Measurements from ENCODE around the gene RALGPS1.

Gene RALGPS1

GRCh38 chr9:127099664-127100063 lies 185.1 kb downstream of the RALGPS1 start:
- Histone ChIP-seq H3K4me2 (ENCODE audit: low read length) (no peak overlapping the region), H3K79me2 (ENCODE audit: control insufficient read depth, low read length) (no peaks in the 10 kb centered on the region), H3K27me3 (ENCODE audit: control insufficient read depth, low read length) (no peaks in the 10 kb centered on the region), H3K9me3 (ENCODE audit: control insufficient read depth, insufficient read depth, low read length) (no peaks in the 10 kb centered on the region), H3K36me3 (ENCODE audit: control insufficient read depth, low read length) (no peaks in the 10 kb centered on the region), H3K4me1 (ENCODE audit: control insufficient read depth, low read length) (no peaks in the 10 kb centered on the region), H3K4me3 (ENCODE audit: low read length) (no peak overlapping the region), H3K27ac (ENCODE audit: low read depth, low read length) (no peak overlapping the region), H4K20me1 (ENCODE audit: control insufficient read depth, insufficient read depth, low read depth, low read length) (no peaks in the 10 kb centered on the region), H3K9me2 (replicated peaks; ENCODE audit: control insufficient read depth, low read length) (no peaks in the 10 kb centered on the region), H3F3A (ENCODE audit: control insufficient read depth, insufficient read depth) (no peaks in the 10 kb centered on the region)
- TF ChIP-seq CTCF (IDR thresholded peaks at IDR 0.05; ENCODE audit: low read depth, low read length, poor library complexity, severe bottlenecking) (no peak), EZH2phosphoT487 (IDR thresholded peaks at IDR 0.05; ENCODE audit: borderline replicate concordance, low read length) (no peak)

- no peaks in the 10 kb centered on the region for H4K20me1 ChIP-seq (ENCODE audit: control insufficient read depth, insufficient read depth, low read depth, low read length)
- TF ChIP-seq CTCF (IDR thresholded peaks at IDR 0.05; ENCODE audit: low read depth, low read length, poor library complexity, severe bottlenecking) (no peak), EZH2phosphoT487 (IDR thresholded peaks at IDR 0.05; ENCODE audit: borderline replicate concordance, low read length) (no peak)
- no peak overlapping the region for H3K4me2 ChIP-seq (ENCODE audit: low read length)
These were observed 187.6 kb downstream of the RALGPS1 start for GRCh38 chr9:127102176-127102575.

GRCh38 chr9:127102788-127103187 lies 188.2 kb downstream of the RALGPS1 start:
- H3K9me2 ChIP-seq (replicated peaks; ENCODE audit: control insufficient read depth, low read length) = no peaks in the 10 kb centered on the region

More at GRCh38 chr9:127102176-127102575, 187.6 kb downstream of the RALGPS1 start:
- Histone ChIP-seq H3K27me3 (ENCODE audit: control insufficient read depth, low read length) (no peaks in the 10 kb centered on the region), H3K79me2 (ENCODE audit: control insufficient read depth, low read length) (no peaks in the 10 kb centered on the region), H3K9me2 (replicated peaks; ENCODE audit: control insufficient read depth, low read length) (no peaks in the 10 kb centered on the region), H3K9me3 (ENCODE audit: control insufficient read depth, insufficient read depth, low read length) (no peaks in the 10 kb centered on the region), H3F3A (ENCODE audit: control insufficient read depth, insufficient read depth) (no peaks in the 10 kb centered on the region), H3K4me1 (ENCODE audit: control insufficient read depth, low read length) (no peaks in the 10 kb centered on the region), H3K27ac (ENCODE audit: low read depth, low read length) (no peak overlapping the region), H3K4me3 (ENCODE audit: low read length) (no peak overlapping the region), H3K36me3 (ENCODE audit: control insufficient read depth, low read length) (no peaks in the 10 kb centered on the region)

More at GRCh38 chr9:127102788-127103187, 188.2 kb downstream of the RALGPS1 start:
- no peaks in the 10 kb centered on the region for H3F3A ChIP-seq (ENCODE audit: control insufficient read depth, insufficient read depth)
- no peaks in the 10 kb centered on the region for H3K27me3 ChIP-seq (ENCODE audit: control insufficient read depth, low read length)
- H3K9me3 ChIP-seq (ENCODE audit: control insufficient read depth, insufficient read depth, low read length) = no peaks in the 10 kb centered on the region
- H3K4me2 ChIP-seq (ENCODE audit: low read length) = no peak overlapping the region
- no peak overlapping the region for H3K27ac ChIP-seq (ENCODE audit: low read depth, low read length)
- no peaks in the 10 kb centered on the region for H3K36me3 ChIP-seq (ENCODE audit: control insufficient read depth, low read length)
- TF ChIP-seq EZH2phosphoT487 (IDR thresholded peaks at IDR 0.05; ENCODE audit: borderline replicate concordance, low read length) (no peak), CTCF (IDR thresholded peaks at IDR 0.05; ENCODE audit: low read depth, low read length, poor library complexity, severe bottlenecking) (no peak)
- no peaks in the 10 kb centered on the region for H3K79me2 ChIP-seq (ENCODE audit: control insufficient read depth, low read length)
- H3K4me3 ChIP-seq (ENCODE audit: low read length) = no peak overlapping the region
- H4K20me1 ChIP-seq (ENCODE audit: control insufficient read depth, insufficient read depth, low read depth, low read length) = no peaks in the 10 kb centered on the region
- H3K4me1 ChIP-seq (ENCODE audit: control insufficient read depth, low read length) = no peaks in the 10 kb centered on the region

All from DOHH2 (cell line).